HG02642 (cell line): ENCODE results near the gene GK.
"Not testable (repeated sequence)": the region's sequence is repeated elsewhere in the genome, so short reads cannot be mapped to it uniquely, and the experiment has no call there.

Experiments used
- ATAC-seq: cut with Tn5 transposase; IDR thresholded peaks from one replicate; pipeline ENCODE4 v1.9.1; 2021; ENCODE audit warnings: mild to moderate bottlenecking; ENCODE audit not compliant: unreplicated experiment, poor library complexity

GK gene

DNA sequence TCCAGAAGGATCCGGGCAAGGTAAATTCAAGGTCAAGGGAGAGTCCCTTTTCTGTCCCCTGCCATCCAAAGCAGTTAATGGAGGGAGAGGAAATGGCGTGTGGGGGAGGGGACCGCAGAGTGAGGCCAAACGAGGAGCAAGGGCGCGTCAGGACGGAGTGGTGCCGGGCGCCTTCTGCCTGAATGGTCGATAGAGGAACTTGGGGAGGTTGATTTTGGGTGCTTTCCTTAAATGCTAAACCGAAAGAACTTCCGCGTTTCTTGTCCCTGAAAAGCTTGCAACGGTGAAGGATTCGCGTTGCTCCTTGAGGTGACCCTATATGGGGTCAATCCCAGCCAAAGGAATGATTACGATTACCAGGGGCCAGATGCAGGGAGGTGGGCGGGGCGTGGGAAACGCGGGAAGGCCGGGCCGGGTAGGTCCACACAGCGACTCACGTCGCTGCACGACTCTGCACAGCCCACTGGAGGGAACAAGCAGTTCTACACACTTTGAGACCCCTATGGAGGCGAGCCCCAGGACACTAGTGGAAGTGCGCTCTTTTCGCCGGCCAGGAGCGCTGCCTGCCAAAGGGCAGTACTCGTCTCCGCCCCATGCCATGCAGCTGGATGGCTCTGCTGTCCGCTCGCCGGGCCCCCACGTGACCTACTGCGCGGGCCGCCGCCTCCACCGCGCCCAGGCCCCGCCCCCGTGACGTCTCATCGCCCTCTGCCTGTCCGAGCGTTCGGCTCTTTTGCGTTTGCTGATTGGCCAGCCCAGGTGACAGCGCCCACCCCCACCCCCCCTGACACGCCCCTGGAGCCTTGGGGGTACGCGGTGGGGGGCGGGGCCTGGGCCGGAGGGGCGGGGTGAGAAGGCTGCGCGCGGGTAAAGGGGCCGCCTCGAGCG, 452 bp upstream of the GK start:
- peak; percentile 91 for ATAC-seq

GRCh38 chrX:30654386-30654785, 1.2 kb downstream of the GK start:
- ATAC-seq, result not testable (repeated sequence)

GRCh38 chrX:30654989-30655607, 1.9 kb downstream of the GK start:
- ATAC-seq, result no peak

GRCh38 chrX:30655991-30656390, 2.8 kb downstream of the GK start:
- ATAC-seq, result no peak

- no peak for ATAC-seq
Measured at GRCh38 chrX:30657196-30658161, 4.3 kb downstream of the GK start.

- ATAC-seq, result no peak
Measured at GRCh38 chrX:30659421-30659820, 6.2 kb downstream of the GK start.

DNA sequence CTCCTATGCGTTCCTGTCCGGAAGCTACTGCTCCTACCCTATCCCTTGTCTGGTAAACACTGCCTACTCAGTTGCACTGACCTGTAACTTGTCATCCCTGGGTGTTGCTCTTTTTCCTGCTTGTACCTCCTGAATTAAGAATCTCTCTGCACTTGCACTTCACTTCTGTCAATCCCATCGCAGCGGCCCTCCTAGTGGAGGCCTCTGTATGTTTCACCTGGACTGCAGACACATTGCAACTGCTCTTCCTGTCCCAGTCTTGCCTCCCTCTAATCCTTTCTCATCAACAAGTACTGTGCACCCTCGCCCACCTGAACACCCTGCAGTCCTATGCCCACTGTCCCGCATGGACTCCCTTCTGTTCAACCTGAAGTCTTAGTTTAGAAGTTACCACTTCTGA, 8.0 kb downstream of the GK start:
- no peak for ATAC-seq

- ATAC-seq, result no peak
Measured at GRCh38 chrX:30663322-30663721, 10.1 kb downstream of the GK start.

DNA sequence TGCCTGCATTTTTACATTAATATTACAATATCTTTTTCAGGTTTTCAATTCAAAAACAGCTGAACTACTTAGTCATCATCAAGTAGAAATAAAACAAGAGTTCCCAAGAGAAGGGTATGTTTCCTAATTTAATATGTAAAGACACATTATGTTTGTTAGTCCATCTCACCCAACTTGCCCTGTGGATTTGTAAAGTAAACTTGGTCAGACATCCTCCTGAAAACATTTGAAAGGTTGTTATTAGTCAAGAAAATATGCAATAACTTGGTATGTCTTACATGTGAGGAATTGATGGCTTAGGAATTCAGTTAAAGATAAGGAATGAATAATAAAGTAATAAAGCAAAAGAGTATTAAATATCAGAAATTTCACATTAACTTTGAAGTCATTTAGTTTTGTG, 12.2 kb downstream of the GK start:
- ATAC-seq, result no peak

DNA sequence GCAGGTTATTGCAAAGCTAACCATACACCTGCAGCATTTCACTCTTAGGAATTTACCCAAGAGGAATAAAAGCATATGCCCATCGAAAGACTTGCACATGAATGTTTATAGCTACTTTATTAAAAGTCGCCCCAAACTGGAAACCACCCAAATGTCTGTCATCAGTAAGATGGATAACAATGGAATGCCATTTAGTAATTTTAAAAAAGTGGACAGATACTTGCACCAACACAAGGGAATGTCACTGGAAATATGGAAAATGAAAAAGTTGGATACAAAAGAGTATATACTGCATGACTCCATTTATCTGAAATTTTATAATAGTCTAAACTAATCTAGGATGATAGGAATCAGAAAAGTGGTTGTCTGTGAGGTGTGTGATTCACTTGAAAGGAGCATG, 12.9 kb downstream of the GK start:
- no peak for ATAC-seq

DNA sequence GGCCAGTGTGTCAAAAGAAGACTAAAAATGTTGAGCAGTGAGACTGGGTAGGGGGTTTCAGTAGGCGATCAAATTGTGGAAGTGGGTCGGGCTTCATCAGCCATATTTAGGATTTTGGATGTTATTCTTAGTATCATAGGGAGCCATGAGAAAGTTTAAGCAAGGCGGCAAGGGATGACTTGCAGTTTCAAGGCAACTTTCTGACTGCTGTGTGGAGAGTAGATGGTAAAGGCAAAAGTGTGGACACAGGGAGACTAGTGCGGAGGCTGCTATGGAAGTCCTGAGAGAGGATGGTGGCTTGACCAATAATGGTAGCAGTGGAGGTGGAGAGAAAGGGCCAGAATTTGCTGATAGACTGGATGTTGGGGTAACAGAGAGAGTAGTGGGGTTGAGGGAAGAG, 15.4 kb downstream of the GK start:
- no peak for ATAC-seq

DNA sequence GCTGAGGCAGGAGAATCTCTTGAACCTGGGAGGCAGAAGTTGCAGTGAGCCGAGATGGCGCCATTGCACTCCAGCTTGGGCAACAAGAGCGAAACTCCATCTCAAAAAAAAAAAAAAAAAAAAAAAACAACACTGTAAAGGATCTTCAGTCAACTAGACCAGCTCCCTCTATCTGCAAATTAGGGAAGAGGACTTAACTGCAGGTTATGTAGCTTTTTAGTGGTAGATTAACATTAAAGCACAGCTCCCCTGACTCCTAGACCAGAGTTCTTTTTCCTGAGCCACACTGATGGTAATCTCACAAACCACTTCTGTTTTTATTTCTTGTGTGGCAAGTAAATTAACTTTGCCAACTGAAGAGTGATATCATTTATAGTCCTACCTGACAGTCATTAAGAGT, 18.0 kb downstream of the GK start:
- not testable (repeated sequence) for ATAC-seq

DNA sequence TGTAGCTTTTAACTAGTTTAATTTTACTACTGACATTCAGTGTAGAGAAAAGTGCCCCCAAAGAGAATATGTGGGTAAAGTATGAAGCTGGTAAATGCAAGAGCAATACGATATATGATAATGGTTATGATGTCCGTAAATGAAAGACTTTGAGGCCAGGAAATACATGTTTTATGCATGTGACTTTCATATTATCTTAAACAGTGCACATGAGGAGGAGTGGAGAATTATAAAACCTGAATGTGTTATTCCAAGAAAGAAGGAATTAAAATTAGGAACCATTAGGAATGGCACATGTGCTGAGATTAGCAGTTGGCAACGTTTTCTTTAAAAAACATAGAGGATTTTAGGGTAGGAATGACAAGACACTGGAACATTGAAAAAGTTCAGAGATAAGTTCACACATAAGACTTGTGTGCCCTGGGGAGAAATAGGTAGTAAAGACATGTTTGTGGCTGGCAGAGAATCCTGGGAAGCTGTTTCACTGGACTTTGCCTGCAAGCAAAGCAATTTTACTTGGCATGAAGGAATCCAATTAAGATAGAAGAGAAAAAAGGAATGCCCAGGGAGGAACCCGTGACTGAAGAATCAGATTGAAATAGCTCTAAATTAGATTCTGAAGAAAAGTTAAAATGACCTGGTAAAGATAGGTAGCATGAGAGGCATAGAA, 20.0 kb downstream of the GK start:
- no peak for ATAC-seq

DNA sequence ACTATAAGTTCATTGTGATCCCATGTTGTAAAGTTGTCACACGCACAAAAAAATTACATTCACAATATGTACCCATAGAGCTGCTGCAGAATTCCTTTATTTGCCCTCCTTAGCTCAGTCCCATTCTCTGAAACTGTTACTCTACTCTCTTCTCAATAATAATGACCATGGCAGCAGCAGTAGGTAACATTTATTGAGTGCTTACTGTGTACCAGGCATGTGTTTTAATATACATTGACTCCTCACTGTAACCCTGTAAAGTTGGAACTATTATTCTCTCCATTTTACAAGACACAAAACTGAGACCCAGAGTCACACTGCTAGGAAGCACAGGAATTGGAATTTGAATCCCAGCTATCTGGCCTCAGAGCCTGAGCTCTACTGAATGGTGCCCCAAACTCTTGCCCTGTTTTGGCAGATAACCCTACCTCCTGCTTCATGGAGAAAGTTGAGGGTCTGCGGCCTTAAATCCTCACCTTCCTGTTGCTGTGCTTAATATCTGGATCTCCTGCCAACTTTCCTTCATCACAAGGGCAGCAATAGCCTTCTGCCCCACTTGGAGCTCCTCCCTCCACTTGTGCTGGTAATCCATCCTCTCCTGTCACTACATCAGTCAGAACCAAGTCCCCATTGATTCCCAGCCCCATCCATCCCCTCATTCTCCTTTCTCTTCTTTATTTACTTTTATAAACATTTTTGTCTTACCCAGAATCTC, 20.8 kb downstream of the GK start:
- ATAC-seq, result no peak

GRCh38 chrX:30674799-30675198, 21.6 kb downstream of the GK start:
- no peak for ATAC-seq

GRCh38 chrX:30679369-30679768, 26.1 kb downstream of the GK start:
- no peak for ATAC-seq

- no peak for ATAC-seq
Measured at GRCh38 chrX:30680618-30681017, 27.4 kb downstream of the GK start.

DNA sequence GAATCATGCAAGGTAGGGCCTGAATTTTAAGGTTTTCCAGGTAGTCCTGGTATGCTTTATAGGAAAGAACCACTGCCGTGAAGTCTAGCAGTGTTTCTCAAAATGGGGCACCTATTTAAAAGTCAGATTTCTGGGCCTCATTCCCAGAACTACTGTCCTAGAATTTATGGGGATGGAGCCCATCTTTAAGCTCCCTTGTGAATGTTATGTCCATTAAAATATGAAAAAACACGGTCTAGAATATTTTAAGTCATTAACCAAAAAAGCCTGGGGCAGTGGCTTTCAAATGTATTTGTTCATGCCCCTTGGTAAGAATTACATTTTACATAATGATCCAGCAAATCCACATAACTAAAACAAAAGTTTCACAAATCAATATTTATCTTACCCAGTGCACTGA, 35.4 kb downstream of the GK start:
- no peak for ATAC-seq

- no peak for ATAC-seq
Measured at GRCh38 chrX:30689116-30689515, 35.9 kb downstream of the GK start.

DNA sequence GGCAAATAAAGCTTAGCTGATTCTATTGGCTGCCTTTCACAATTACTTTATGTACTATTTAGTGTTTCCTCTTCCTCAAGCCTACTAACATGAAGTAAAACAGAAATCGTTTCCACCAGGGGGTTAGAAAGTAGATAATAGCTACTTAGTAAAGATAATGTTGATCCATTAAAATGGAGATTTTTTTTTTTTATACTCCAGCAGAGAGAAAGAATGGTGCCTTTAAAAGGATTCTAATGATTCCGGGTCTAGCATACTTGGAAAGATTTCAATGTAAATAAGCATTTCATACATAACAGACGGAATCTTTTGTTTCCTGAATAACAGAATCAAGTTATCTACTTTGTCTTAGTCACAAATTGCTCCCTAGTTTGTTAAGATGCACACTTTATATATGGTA, 37.1 kb downstream of the GK start:
- no peak for ATAC-seq
